ENCODE results near the gene CCDC81.

The CCDC81 gene

GRCh38 chr11:86365546-86365945 lies 9.1 kb upstream of the CCDC81 start:
- TF ChIP-seq EZH2phosphoT487 (IDR thresholded peaks at IDR 0.05; ENCODE audit: borderline replicate concordance, low read length): no peak
- no peak for TF ChIP-seq CTCF (IDR thresholded peaks at IDR 0.05; ENCODE audit: low read depth, low read length, poor library complexity, severe bottlenecking)
- no peak overlapping the region for H3K4me3 ChIP-seq (ENCODE audit: low read length)
- no peaks in the 10 kb centered on the region for H3F3A ChIP-seq (ENCODE audit: control insufficient read depth, insufficient read depth)
- H3K4me2 ChIP-seq (ENCODE audit: low read length): no peak overlapping the region
- no peaks in the 10 kb centered on the region for H3K9me2 ChIP-seq (replicated peaks; ENCODE audit: control insufficient read depth, low read length)
- no peaks in the 10 kb centered on the region for H3K79me2 ChIP-seq (ENCODE audit: control insufficient read depth, low read length)
- H3K9me3 ChIP-seq (ENCODE audit: control insufficient read depth, insufficient read depth, low read length): no peaks in the 10 kb centered on the region
- no peak overlapping the region for H3K27ac ChIP-seq (ENCODE audit: low read depth, low read length)
- H3K36me3 ChIP-seq (ENCODE audit: control insufficient read depth, low read length): no peaks in the 10 kb centered on the region
- H3K4me1 ChIP-seq (ENCODE audit: control insufficient read depth, low read length): no peaks in the 10 kb centered on the region
- H4K20me1 ChIP-seq (ENCODE audit: control insufficient read depth, insufficient read depth, low read depth, low read length): no peaks in the 10 kb centered on the region
- no peaks in the 10 kb centered on the region for H3K27me3 ChIP-seq (ENCODE audit: control insufficient read depth, low read length)

- H4K20me1 ChIP-seq (ENCODE audit: control insufficient read depth, insufficient read depth, low read depth, low read length): no peaks in the 10 kb centered on the region
- no peak overlapping the region for H3K4me3 ChIP-seq (ENCODE audit: low read length)
- H3K36me3 ChIP-seq (ENCODE audit: control insufficient read depth, low read length): no peaks in the 10 kb centered on the region
- no peak for TF ChIP-seq CTCF (IDR thresholded peaks at IDR 0.05; ENCODE audit: low read depth, low read length, poor library complexity, severe bottlenecking)
- H3K79me2 ChIP-seq (ENCODE audit: control insufficient read depth, low read length): no peaks in the 10 kb centered on the region
- no peaks in the 10 kb centered on the region for H3K9me3 ChIP-seq (ENCODE audit: control insufficient read depth, insufficient read depth, low read length)
- peaks cover 5% of the 10 kb centered on the region; the same call in 1 of the 2 replicates for H3K27me3 ChIP-seq (ENCODE audit: control insufficient read depth, low read length)
- H3K4me2 ChIP-seq (ENCODE audit: low read length): no peak overlapping the region
- no peaks in the 10 kb centered on the region; the same call in 1 of the 2 replicates for H3K9me2 ChIP-seq (replicated peaks; ENCODE audit: control insufficient read depth, low read length)
- H3K4me1 ChIP-seq (ENCODE audit: control insufficient read depth, low read length): no peaks in the 10 kb centered on the region
- no peak overlapping the region for H3K27ac ChIP-seq (ENCODE audit: low read depth, low read length)
- H3F3A ChIP-seq (ENCODE audit: control insufficient read depth, insufficient read depth): no peaks in the 10 kb centered on the region
Measured at GRCh38 chr11:86369668-86370067, 5.0 kb upstream of the CCDC81 start.

- H3K4me2 ChIP-seq (ENCODE audit: low read length): no peak overlapping the region
- H3K4me3 ChIP-seq (ENCODE audit: low read length): no peak overlapping the region
- no peaks in the 10 kb centered on the region for H3K9me3 ChIP-seq (ENCODE audit: control insufficient read depth, insufficient read depth, low read length)
- H3K27me3 ChIP-seq (ENCODE audit: control insufficient read depth, low read length): peaks cover 5% of the 10 kb centered on the region; the same call in 1 of the 2 replicates
- no peaks in the 10 kb centered on the region for H4K20me1 ChIP-seq (ENCODE audit: control insufficient read depth, insufficient read depth, low read depth, low read length)
- H3K9me2 ChIP-seq (replicated peaks; ENCODE audit: control insufficient read depth, low read length): no peaks in the 10 kb centered on the region; the same call in 1 of the 2 replicates
- H3K4me1 ChIP-seq (ENCODE audit: control insufficient read depth, low read length): no peaks in the 10 kb centered on the region
- H3F3A ChIP-seq (ENCODE audit: control insufficient read depth, insufficient read depth): no peaks in the 10 kb centered on the region
- no peak overlapping the region for H3K27ac ChIP-seq (ENCODE audit: low read depth, low read length)
- H3K79me2 ChIP-seq (ENCODE audit: control insufficient read depth, low read length): no peaks in the 10 kb centered on the region
- TF ChIP-seq CTCF (IDR thresholded peaks at IDR 0.05; ENCODE audit: low read depth, low read length, poor library complexity, severe bottlenecking): no peak
- no peak for TF ChIP-seq EZH2phosphoT487 (IDR thresholded peaks at IDR 0.05; ENCODE audit: borderline replicate concordance, low read length)
- H3K36me3 ChIP-seq (ENCODE audit: control insufficient read depth, low read length): no peaks in the 10 kb centered on the region
Measured at GRCh38 chr11:86370171-86370570, 4.5 kb upstream of the CCDC81 start.
